Loucy (cell line): ENCODE data around the gene THAP10.

Experiments used
- EZH2phosphoT487 ChIP-seq: fragments of 200-600 bp; IDR thresholded peaks from 2 replicates; pipeline ENCODE4 v1.6.1; 2018; ENCODE audit warnings: antibody characterized with exemption, mild to moderate bottlenecking, moderate library complexity, borderline replicate concordance
- TF ChIP-seq, protein P1 (sequence below): fragments of 200-600 bp; sonication (generic); conservative IDR thresholded peaks from 2 replicates; pipeline ENCODE4 v1.5.1; 2014; ENCODE audit warnings: mild to moderate bottlenecking, antibody characterized with exemption, low read length

DNA sequence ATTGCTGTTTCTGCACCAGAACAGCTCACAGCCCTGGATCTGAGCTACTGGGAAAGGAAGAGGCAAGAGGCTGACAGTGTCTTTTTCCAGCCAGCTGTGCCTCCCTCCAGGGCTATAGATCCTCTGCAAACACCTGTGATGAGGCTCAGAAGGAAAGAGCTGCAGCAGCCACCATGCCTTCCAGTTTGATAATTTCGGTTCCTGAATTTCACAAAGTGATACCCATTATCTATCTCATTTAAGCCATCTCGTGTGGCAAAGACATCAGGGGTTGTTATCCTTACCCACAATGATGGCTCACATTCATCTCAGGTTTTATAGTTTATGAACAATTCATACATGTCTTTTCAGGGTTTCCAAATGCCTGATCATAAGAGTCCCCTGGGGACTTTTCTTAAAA lies 36.5 kb downstream of the THAP10 start:
- TF ChIP-seq, protein P1, sequence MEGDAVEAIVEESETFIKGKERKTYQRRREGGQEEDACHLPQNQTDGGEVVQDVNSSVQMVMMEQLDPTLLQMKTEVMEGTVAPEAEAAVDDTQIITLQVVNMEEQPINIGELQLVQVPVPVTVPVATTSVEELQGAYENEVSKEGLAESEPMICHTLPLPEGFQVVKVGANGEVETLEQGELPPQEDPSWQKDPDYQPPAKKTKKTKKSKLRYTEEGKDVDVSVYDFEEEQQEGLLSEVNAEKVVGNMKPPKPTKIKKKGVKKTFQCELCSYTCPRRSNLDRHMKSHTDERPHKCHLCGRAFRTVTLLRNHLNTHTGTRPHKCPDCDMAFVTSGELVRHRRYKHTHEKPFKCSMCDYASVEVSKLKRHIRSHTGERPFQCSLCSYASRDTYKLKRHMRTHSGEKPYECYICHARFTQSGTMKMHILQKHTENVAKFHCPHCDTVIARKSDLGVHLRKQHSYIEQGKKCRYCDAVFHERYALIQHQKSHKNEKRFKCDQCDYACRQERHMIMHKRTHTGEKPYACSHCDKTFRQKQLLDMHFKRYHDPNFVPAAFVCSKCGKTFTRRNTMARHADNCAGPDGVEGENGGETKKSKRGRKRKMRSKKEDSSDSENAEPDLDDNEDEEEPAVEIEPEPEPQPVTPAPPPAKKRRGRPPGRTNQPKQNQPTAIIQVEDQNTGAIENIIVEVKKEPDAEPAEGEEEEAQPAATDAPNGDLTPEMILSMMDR: no peak
- TF ChIP-seq EZH2phosphoT487: no peak
